IMR-90 (cell line): ENCODE measurements around the gene SETDB1. TPM values are rescaled to one million over a fixed set of nuclear protein-coding genes. Genes with fewer than 3 reads are reported as not detected.
A peak's percentile ranks its signal among the peaks of the same experiment; 100 is the strongest.

ENCODE experiments used
- ATAC-seq: fragments of 200-7000 bp; cut with Tn5 transposase; 2 replicates; pipeline ENCODE4 v1.9.1; 2020; ENCODE audit warnings: low read depth, mild to moderate bottlenecking, moderate library complexity
- BruUV-seq: library from RNA; stranded (reverse); fragments of 400-500 nt; replicated peaks from 2 replicates; lab custom pipeline; 2021; lab: Mats Ljungman, UMichigan
- CTCF ChIA-PET: fragments of 300-600 bp; formaldehyde crosslinking; extraction: SDS; loops from one replicate; lab custom pipeline; 2021; ENCODE audit warnings: antibody characterized with exemption; lab: Yijun Ruan, JAX
- POLR2A ChIA-PET: fragments of 300-600 bp; sonication (Branson Sonifier 250); formaldehyde crosslinking; loops from one replicate; lab custom pipeline; 2022; ENCODE audit warnings: antibody characterized with exemption; ENCODE audit not compliant: unreplicated experiment; lab: Charles Lee
- DNase-seq: peaks from one replicate; pipeline ENCODE4 v3.0.0; 2013
- H2AFZ ChIP-seq: replicated peaks from 2 replicates; pipeline ENCODE3; 2013; ENCODE audit warnings: low read length, mild to moderate bottlenecking; ENCODE audit not compliant: poor library complexity
- H2AK5ac ChIP-seq: 2 replicates; pipeline ENCODE4 v1.6.1; 2013; ENCODE audit warnings: low read depth, low read length, inconsistent platforms
- H2AK9ac ChIP-seq: replicated peaks from 2 replicates; pipeline ENCODE3; 2013; ENCODE audit warnings: mild to moderate bottlenecking, low read depth, low read length, moderate library complexity; ENCODE audit not compliant: poor library complexity
- H2BK120ac ChIP-seq: 2 replicates; pipeline ENCODE4 v1.6.1; 2013; ENCODE audit warnings: low read depth, low read length, inconsistent platforms
- H2BK15ac ChIP-seq: 3 replicates; pipeline ENCODE4 v1.6.1; 2013; ENCODE audit warnings: low read depth, low read length, inconsistent platforms
- H2BK20ac ChIP-seq: 2 replicates; pipeline ENCODE4 v1.6.1; 2013; ENCODE audit warnings: low read depth, mild to moderate bottlenecking, inconsistent platforms, low read length, moderate library complexity
- H2BK5ac ChIP-seq: 2 replicates; pipeline ENCODE4 v1.6.1; 2013; ENCODE audit warnings: mild to moderate bottlenecking, low read depth, low read length, inconsistent platforms; ENCODE audit not compliant: poor library complexity, severe bottlenecking
- H3K14ac ChIP-seq: replicated peaks from 2 replicates; pipeline ENCODE4 v1.6.1; 2013; ENCODE audit warnings: low read depth, low read length, inconsistent platforms
- H3K18ac ChIP-seq: 2 replicates; pipeline ENCODE4 v1.6.1; 2013; ENCODE audit warnings: low read depth, low read length, control low read depth
- H3K23ac ChIP-seq: 2 replicates; pipeline ENCODE4 v1.6.1; 2013; ENCODE audit warnings: low read depth, low read length, inconsistent platforms
- H3K27ac ChIP-seq: 2 replicates; pipeline ENCODE4 v1.5.1; 2013; ENCODE audit warnings: mild to moderate bottlenecking, control low read depth, low read length; ENCODE audit not compliant: insufficient read depth
- H3K27me3 ChIP-seq: 2 replicates; pipeline ENCODE4 v1.6.1; 2013; ENCODE audit warnings: low read length; ENCODE audit not compliant: control insufficient read depth, insufficient read depth
- H3K36me3 ChIP-seq: 2 replicates; pipeline ENCODE4 v1.6.1; 2013; ENCODE audit warnings: low read length, mixed read lengths; ENCODE audit not compliant: control insufficient read depth, insufficient read depth
- H3K4ac ChIP-seq: 2 replicates; pipeline ENCODE4 v1.6.1; 2013; ENCODE audit warnings: low read depth, low read length, inconsistent platforms
- H3K4me1 ChIP-seq: 2 replicates; pipeline ENCODE4 v1.6.1; 2013; ENCODE audit warnings: low read length, mixed read lengths; ENCODE audit not compliant: control insufficient read depth, insufficient read depth
- H3K4me2 ChIP-seq: 2 replicates; pipeline ENCODE4 v1.6.1; 2013; ENCODE audit warnings: low read depth, mild to moderate bottlenecking, control low read depth, low read length, moderate library complexity
- H3K4me3 ChIP-seq: 2 replicates; pipeline ENCODE4 v1.5.1; 2013; ENCODE audit warnings: low read depth, mild to moderate bottlenecking, control low read depth, low read length, moderate library complexity; ENCODE audit not compliant: insufficient read depth
- H3K56ac ChIP-seq: 2 replicates; pipeline ENCODE4 v1.6.1; 2013; ENCODE audit warnings: low read length, inconsistent platforms; ENCODE audit not compliant: insufficient read depth; ENCODE audit errors: extremely low read depth
- H3K79me1 ChIP-seq, 2 experiments: 2 replicates each; pipeline ENCODE4 v1.6.1; 2013; ENCODE audit warnings: low read length in 2 of 2, inconsistent platforms in 1 of 2, low read depth in 1 of 2
- H3K9ac ChIP-seq: 2 replicates; pipeline ENCODE4 v1.6.1; 2013; ENCODE audit warnings: low read depth, low read length, control low read depth
- H3K9me1 ChIP-seq: 2 replicates; pipeline ENCODE4 v1.6.1; 2013; ENCODE audit warnings: low read length, inconsistent platforms; ENCODE audit not compliant: insufficient read depth
- H3K9me3 ChIP-seq: 2 replicates; pipeline ENCODE4 v1.6.1; 2013; ENCODE audit warnings: low read length; ENCODE audit not compliant: control insufficient read depth, insufficient read depth
- H4K20me1 ChIP-seq: 2 replicates; pipeline ENCODE4 v1.6.1; 2013; ENCODE audit warnings: low read length, inconsistent platforms; ENCODE audit not compliant: insufficient read depth
- H4K5ac ChIP-seq: 2 replicates; pipeline ENCODE4 v1.6.1; 2013; ENCODE audit warnings: mild to moderate bottlenecking, low read depth, low read length, control low read depth
- H4K8ac ChIP-seq, 2 experiments: 2 replicates each; pipeline ENCODE4 v1.6.1; 2013; ENCODE audit warnings: low read depth in 2 of 2, low read length in 2 of 2, control low read depth in 1 of 2, inconsistent platforms in 1 of 2
- H4K91ac ChIP-seq: 2 replicates; pipeline ENCODE4 v1.6.1; 2013; ENCODE audit warnings: low read depth, low read length, inconsistent platforms; ENCODE audit not compliant: insufficient read depth
- BHLHE40 ChIP-seq: fragments of 150-350 bp; IDR thresholded peaks from 2 replicates; pipeline ENCODE4 v1.6.1; 2016; ENCODE audit warnings: mild to moderate bottlenecking, low read depth, low read length
- CEBPB ChIP-seq: IDR thresholded peaks from 2 replicates; pipeline ENCODE4 v1.6.1; 2012; ENCODE audit warnings: low read depth, low read length, improper control_type of control experiment
- ELK1 ChIP-seq: fragments of 150-350 bp; IDR thresholded peaks from 2 replicates; pipeline ENCODE4 v1.6.1; 2016; ENCODE audit warnings: low read depth, mild to moderate bottlenecking, low read length, moderate library complexity, borderline replicate concordance
- FOS ChIP-seq: fragments of 150-350 bp; IDR thresholded peaks from 2 replicates; pipeline ENCODE4 v1.6.1; 2016; ENCODE audit warnings: low read depth, low read length
- MAFK ChIP-seq: IDR thresholded peaks from 2 replicates; pipeline ENCODE4 v1.6.1; 2012; ENCODE audit warnings: low read depth, low read length, improper control_type of control experiment
- MXI1 ChIP-seq: IDR thresholded peaks from 2 replicates; pipeline ENCODE4 v1.6.1; 2012; ENCODE audit warnings: low read depth, mild to moderate bottlenecking, low read length, moderate library complexity, borderline replicate concordance
- NFE2L2 ChIP-seq: fragments of 150-350 bp; IDR thresholded peaks from 2 replicates; pipeline ENCODE4 v1.6.1; 2016; ENCODE audit warnings: low read depth, mild to moderate bottlenecking, low read length
- POLR2A ChIP-seq: IDR thresholded peaks from 2 replicates; pipeline ENCODE4 v1.6.1; 2012; ENCODE audit warnings: mild to moderate bottlenecking, low read depth, low read length
- RFX5 ChIP-seq: IDR thresholded peaks from 2 replicates; pipeline ENCODE4 v1.8.0; 2012; ENCODE audit warnings: low read depth, mild to moderate bottlenecking, low read length, moderate library complexity
- SMC3 ChIP-seq: fragments of 150-350 bp; IDR thresholded peaks from 2 replicates; pipeline ENCODE4 v1.6.1; 2016; ENCODE audit warnings: low read depth, mild to moderate bottlenecking, antibody characterized with exemption, low read length, moderate library complexity
- USF2 ChIP-seq: fragments of 150-350 bp; IDR thresholded peaks from 2 replicates; pipeline ENCODE4 v1.6.1; 2017; ENCODE audit warnings: mild to moderate bottlenecking, antibody characterized with exemption, low read length, low read depth
- WGBS, 2 experiments: methylation state at CpG; one replicate each; pipeline versions ENCODE4 v1.1.5 to v1.1.7; 2013; ENCODE audit warnings: missing lambda C conversion rate in 2 of 2; ENCODE audit not compliant: insufficient read length in 1 of 2; ENCODE audit errors: extremely low coverage in 2 of 2; 5-methylcytosine and 5-hydroxymethylcytosine counted together
- dilution Hi-C: fragments of 300-500 bp; cut with HindIII; formaldehyde crosslinking; loops from one replicate; pipeline ENCODE4 v1.14.3; 2018; ENCODE audit warnings: low sequenced_read_pairs; ENCODE audit not compliant: unreplicated experiment
- in situ Hi-C: fragments of 300-500 bp; cut with MboI; formaldehyde crosslinking; loops from 3 replicates; pipeline ENCODE4 v1.14.3; 2019; ENCODE audit warnings: low sequenced_read_pairs, inconsistent platforms, mixed read lengths
- intact Hi-C: fragments of 100-400 bp; cut with micrococcal nuclease; formaldehyde crosslinking; loops from 2 replicates; pipeline ENCODE4 v1.10.0; 2022
- polyA plus RNA-seq, 3 experiments: library from polyadenylated mRNA; depleted of rRNA; stranded (reverse); fragments of >200 nt; gene quantifications; 2 replicates each; pipeline ENCODE4 v1.2.3, GENCODE V29; 2012; ENCODE audit warnings: low replicate concordance in 1 of 3
- total RNA-seq: library from RNA; depleted of rRNA; stranded (reverse); fragments of >200 nt; gene quantifications from 2 replicates; pipeline ENCODE4 v1.2.3, GENCODE V29; 2012
- TF ChIP-seq, protein P1 (sequence below): conservative IDR thresholded peaks from 2 replicates; pipeline ENCODE4 v1.5.1; 2012; ENCODE audit warnings: mild to moderate bottlenecking, low read depth, low read length, improper control_type of control experiment

The SETDB1 gene
- total and polyA plus RNA-seq, 2 of the 4 experiments (the other 2 are of a cell fraction): 18.7 to 22.9 TPM

- no peak for TF ChIP-seq POLR2A
- 0 out of 2 replicates have a peak, but pooled peaks have one; percentile 19 for TF ChIP-seq MAFK
Measured at GRCh38 chr1:150999051-150999674, 73.0 kb downstream of the SETDB1 start (continued).

- H2AK9ac ChIP-seq: no peak overlapping the region
- no peaks in the 10 kb centered on the region for H4K20me1 ChIP-seq
- H3K27me3 ChIP-seq: no peaks in the 10 kb centered on the region
- dilution Hi-C loops: no loop called here
- H3K79me1 ChIP-seq: no peaks in the 10 kb centered on the region; a peak in 1 of 4 replicates
- in situ Hi-C loops: no loop called here
- H3K9ac ChIP-seq: no peak overlapping the region
- H2AK5ac ChIP-seq: peak overlapping the region; percentile 77; the same call in 1 of the 2 replicates
- 0 out of 4 replicates have a peak overlapping the region, but pooled peaks of 1 of the 2 experiments have one; percentile 30 for H4K8ac ChIP-seq
- H3K23ac ChIP-seq: peak overlapping the region; percentile 7; the same call in 1 of the 2 replicates
- H3K56ac ChIP-seq: no peak overlapping the region
- no peak overlapping the region for H3K4me2 ChIP-seq
- H2AFZ ChIP-seq: no peak overlapping the region
- no peak overlapping the region for H2BK20ac ChIP-seq
- H2BK5ac ChIP-seq: no peak overlapping the region
- WGBS, 2 experiments: no CpG with 5 or more reads among the region's 2 CpGs
- H3K36me3 ChIP-seq: peaks cover 34% of the 10 kb centered on the region
- peaks cover 6% of the 10 kb centered on the region for H3K4me1 ChIP-seq
- CTCF ChIA-PET: no interaction called here
- H3K4ac ChIP-seq: peak overlapping the region; percentile 29; the same call in 1 of the 2 replicates
- DNase-seq (no peak), ATAC-seq (no peak)
- H4K5ac ChIP-seq: no peak overlapping the region
- intact Hi-C loops: loop anchor here (10.0 kb wide), 1 partner anchor 435 kb away; no protein-coding TSS in a partner anchor
- H2BK15ac ChIP-seq: peak overlapping the region; percentile 40; the same call in 1 of the 3 replicates
- H4K91ac ChIP-seq: no peak overlapping the region
- no peak overlapping the region for H3K14ac ChIP-seq
- H3K27ac ChIP-seq: no peak overlapping the region
- POLR2A ChIA-PET: no interaction called here
- peak overlapping the region; percentile 56; the same call in 1 of the 2 replicates for H2BK120ac ChIP-seq
- H3K18ac ChIP-seq: peak overlapping the region; percentile 5; the same call in 1 of the 2 replicates
- BruUV-seq: no TSS peak
- no peak overlapping the region for H3K4me3 ChIP-seq
- H3K9me3 ChIP-seq: no peaks in the 10 kb centered on the region
- peaks cover 8% of the 10 kb centered on the region; the same call in 1 of the 2 replicates for H3K9me1 ChIP-seq
- TF ChIP-seq FOS (no peak), BHLHE40 (no peak), CEBPB (no peak), MAFK (no peak), ELK1 (no peak), SMC3 (no peak), MXI1 (no peak), RFX5 (no peak), POLR2A (no peak), USF2 (no peak), NFE2L2 (no peak)
- TF ChIP-seq, protein P1, sequence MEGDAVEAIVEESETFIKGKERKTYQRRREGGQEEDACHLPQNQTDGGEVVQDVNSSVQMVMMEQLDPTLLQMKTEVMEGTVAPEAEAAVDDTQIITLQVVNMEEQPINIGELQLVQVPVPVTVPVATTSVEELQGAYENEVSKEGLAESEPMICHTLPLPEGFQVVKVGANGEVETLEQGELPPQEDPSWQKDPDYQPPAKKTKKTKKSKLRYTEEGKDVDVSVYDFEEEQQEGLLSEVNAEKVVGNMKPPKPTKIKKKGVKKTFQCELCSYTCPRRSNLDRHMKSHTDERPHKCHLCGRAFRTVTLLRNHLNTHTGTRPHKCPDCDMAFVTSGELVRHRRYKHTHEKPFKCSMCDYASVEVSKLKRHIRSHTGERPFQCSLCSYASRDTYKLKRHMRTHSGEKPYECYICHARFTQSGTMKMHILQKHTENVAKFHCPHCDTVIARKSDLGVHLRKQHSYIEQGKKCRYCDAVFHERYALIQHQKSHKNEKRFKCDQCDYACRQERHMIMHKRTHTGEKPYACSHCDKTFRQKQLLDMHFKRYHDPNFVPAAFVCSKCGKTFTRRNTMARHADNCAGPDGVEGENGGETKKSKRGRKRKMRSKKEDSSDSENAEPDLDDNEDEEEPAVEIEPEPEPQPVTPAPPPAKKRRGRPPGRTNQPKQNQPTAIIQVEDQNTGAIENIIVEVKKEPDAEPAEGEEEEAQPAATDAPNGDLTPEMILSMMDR: no peak
Measured at GRCh38 chr1:150999926-151000325, 73.8 kb downstream of the SETDB1 start.
